NCI-H187 treated with DMSO at 0.1 percent for 48 hours (cell line): ENCODE results near the gene RNPEPL1.
"Not testable (repeated sequence)": the region's sequence is repeated elsewhere in the genome, so short reads cannot be mapped to it uniquely, and the experiment has no call there.

Experiments
- DNase-seq: peaks from one replicate; lab custom pipeline; 2025; lab: John Stamatoyannopoulos, UW

RNPEPL1 gene

GRCh38 chr2:240567872-240568677, at the start of gene RNPEPL1:
TSS of gene RNPEPL1 (plus strand) at chr2:240568484. CDS start at chr2:240568587, 103 bp downstream.
- no peak for DNase-seq

- no peak for DNase-seq
Measured at GRCh38 chr2:240518981-240519380, 49.3 kb upstream of the RNPEPL1 start.

DNA sequence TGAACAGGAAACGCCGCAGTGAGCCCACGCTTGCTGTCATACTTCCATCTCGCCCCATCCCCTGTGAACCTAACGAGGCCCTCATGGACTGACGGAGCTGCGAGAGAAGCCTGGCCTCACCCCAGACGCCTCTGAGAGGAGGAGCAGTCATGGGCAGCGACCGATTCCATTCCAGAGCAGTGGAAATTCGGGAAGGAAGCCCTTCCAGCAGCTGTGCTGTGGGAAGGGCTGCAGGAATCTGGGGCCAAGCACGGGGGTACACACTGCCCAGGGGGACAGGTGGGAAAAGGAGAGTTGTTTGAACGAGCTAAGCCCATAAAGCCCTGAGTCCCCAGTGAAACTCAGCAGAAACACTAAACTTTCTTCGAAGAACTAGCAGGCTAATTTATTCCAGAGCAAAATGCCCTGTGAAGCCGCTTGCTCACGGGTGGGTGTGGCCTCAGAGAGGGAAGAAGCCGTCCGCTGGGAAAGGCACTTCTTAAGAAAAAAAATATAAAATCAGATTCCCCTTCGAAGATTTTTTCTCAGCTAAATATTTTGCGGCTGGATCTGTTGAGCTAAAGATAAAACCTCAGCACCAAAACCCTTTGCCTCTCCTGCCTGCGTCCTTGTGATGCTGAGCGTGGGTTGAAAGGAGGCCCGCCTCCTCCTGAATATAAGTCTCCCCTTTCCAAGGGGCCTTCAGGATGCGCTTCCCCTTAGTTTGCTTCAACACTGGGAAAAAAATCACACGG, 48.7 kb upstream of the RNPEPL1 start:
- DNase-seq, result no peak

DNA sequence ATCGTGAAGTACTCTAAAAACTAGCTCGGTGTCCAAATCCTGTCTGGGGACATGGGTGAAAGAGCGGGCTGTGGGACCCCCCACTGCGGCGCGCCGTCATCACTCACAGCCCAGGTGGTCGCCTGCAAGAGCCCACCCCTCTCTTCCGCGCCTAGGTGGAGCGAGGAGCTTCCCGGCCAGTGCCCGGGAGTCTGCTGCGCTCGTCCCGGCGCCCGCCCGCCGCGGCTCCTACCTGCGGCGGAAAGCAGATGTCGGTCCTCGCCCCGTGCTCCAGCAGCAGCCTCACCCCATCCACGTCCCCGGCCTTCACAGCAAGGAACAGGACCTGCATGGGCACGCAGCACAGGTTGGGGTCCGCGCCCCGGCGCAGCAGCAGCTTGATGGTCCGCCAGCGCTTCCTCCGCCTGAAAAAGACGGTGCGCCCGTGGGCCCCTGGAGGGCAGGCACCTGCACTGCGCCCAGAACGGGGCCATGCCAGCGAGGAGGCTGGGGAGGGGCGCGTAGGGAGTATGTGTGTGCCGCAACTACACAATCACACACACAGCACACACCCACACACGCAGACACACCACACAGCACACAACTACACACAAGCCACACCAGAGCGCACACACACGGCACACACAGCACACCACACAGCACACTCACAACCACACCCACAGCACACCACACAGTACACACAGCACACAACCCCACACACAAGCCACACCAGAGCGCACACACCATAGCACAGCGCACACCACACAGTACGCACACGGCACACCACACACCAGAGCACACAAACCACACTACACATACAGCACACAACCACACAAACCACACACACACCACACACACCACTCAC, 47.9 kb upstream of the RNPEPL1 start:
- no peak for DNase-seq

DNA sequence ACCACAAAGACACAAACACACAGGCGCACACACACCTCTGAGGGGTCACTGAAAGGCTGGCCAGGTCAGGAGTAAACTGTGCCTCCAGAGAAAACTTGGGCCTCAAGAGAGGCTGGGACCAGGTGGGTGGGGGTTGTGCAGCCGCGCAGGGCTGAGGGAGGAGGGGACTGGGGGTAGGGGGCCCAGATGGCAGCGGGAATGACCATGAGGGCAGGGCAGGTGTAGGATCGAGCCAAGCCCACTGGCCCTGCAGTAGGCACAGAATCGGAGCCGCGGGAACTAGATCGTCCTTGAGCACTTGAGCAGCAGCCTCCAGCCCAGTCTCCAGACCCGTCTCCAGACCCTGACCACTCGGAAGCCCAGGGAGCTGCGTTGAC, 47.3 kb upstream of the RNPEPL1 start:
- DNase-seq, result no peak

DNA sequence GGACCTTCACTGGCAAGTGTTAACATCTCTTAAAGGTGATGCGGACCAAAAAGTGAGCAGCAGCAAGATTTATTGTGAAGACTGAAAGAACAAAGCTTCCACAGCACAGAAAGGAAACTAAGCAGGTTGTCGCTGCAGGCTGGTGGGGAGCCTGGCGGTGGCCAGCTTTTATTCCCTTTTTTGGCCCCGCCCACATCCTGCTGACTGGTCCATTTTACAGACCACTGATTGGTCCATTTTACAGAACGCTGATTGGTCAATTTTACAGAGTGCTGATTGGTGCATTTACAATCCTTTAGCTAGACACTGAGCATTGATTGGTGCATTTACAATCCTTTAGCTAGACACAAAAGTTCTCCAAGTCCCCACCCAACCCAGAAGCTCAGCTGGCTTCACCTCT, 46.4 kb upstream of the RNPEPL1 start:
- DNase-seq, result not testable (repeated sequence)

DNA sequence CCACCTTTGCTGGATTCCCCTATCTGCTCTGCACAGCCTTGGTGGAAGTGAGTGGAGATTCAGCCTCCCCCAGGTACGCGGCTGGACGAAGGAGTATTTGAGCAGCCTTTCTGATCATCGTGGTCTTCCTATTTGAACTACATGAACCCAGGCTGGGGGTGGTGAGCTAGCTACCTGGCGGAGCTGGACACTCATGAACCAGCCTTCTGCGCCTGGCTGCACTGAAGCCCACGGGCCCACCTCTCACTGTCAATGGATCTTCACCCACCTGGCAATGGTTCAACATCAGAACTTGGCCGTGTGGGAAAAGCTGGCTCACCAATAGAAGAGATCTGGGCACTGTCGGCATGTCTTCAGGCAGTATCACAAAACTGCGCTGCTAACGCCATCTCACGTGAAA, 45.9 kb upstream of the RNPEPL1 start:
- no peak for DNase-seq

GRCh38 chr2:240523451-240524281, 44.6 kb upstream of the RNPEPL1 start:
- DNase-seq, result no peak

DNA sequence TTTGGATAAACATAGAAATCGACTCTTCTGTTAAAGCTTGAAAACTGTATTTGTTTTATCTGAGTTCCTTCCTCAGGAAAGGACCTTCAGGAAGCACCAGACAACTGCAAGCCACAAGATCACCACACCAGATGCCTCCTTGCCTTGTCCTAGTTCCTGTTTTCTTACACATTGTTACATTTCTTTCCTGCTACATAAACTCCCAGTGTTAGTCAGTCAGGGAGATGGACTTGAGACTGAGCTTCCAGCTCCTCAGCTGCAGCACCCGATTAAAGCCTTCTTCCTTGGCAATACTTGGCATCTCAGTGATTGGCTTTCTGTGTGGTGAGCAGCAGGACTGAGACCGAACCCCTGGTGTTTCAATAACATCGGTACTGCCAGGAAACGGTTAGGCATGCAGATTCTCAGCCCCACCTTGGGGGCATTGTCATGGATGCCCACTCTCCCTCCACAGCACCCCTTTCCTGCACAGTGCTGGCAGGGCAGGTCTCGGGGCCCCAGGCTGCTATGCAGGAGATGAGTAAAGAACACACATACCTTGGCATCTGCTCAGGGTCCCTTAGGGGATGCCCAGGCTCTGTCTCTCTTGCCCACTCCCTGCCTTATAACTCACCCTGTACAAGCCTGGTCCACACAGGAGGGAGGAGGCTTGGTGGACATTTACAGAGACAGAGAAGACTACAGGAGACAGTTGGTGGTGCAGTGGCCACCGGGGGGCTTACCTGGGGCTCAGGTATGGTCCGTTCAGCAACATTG, 43.1 kb upstream of the RNPEPL1 start:
- DNase-seq, result no peak

- DNase-seq, result no peak
Measured at GRCh38 chr2:240525802-240526201, 42.5 kb upstream of the RNPEPL1 start.

- DNase-seq, result no peak
Measured at GRCh38 chr2:240526521-240526920, 41.8 kb upstream of the RNPEPL1 start.

- no peak for DNase-seq
Measured at GRCh38 chr2:240527153-240527750, 41.0 kb upstream of the RNPEPL1 start.

GRCh38 chr2:240528406-240529040, 39.8 kb upstream of the RNPEPL1 start:
- no peak for DNase-seq

GRCh38 chr2:240529344-240529999, 38.8 kb upstream of the RNPEPL1 start:
- DNase-seq, result no peak

DNA sequence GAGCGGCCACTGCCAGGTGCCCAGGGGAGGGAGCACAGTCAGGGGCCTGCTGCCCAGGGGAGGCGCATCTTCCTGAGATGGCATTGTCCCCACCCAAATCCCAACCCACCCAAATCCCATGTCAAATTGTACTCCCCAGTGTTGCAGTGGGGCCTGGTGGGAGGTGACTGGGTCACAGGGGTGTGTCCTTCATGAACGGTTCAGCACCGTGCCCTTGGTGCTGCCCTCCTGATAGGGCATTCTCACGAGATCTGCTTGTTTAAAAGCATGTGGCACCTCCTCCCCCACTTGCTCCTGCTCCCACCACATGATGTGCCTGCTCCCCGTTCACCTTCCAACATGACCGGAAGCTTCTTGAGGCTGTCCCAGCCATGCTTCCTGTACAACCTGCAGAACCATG, 38.1 kb upstream of the RNPEPL1 start:
- DNase-seq, result no peak

DNA sequence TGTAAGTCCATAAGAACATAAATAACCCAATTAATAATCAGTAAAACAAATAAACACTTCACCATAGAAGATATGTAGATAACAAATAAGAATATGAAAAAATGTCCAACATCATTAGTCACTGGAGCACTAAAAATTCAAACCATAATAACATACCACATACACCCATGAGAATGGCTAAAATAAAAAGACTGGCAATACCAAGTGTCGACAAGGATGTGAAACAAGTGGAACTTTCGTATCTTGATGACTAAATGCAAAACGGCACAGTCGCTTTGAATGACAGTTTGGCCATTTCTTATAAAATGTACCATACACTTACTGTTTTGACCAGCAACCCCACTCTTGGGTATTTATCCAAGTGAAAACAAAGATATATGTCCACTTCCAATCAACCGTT, 37.2 kb upstream of the RNPEPL1 start:
- DNase-seq, result no peak

- no peak for DNase-seq
Measured at GRCh38 chr2:240532031-240532775, 36.1 kb upstream of the RNPEPL1 start.

- DNase-seq, result no peak
Measured at GRCh38 chr2:240538031-240538780, 30.1 kb upstream of the RNPEPL1 start.
